HCT116 (cell line): ENCODE measurements around the gene OTOA. TPM values are rescaled to one million over a fixed set of nuclear protein-coding genes. Genes with fewer than 3 reads are reported as not detected.

ENCODE experiments used
- ATAC-seq: fragments of 200-7000 bp; cut with Tn5 transposase; 2 replicates; pipeline ENCODE4 v1.9.1; 2020; ENCODE audit warnings: mild to moderate bottlenecking, moderate library complexity
- BruUV-seq: library from RNA; stranded (reverse); fragments of 400-500 nt; replicated peaks from 2 replicates; lab custom pipeline; 2021; lab: Mats Ljungman, UMichigan
- CTCF ChIA-PET: fragments of 300-600 bp; sonication (Branson Sonifier 250); formaldehyde crosslinking; loops from one replicate; lab custom pipeline; 2021; ENCODE audit warnings: antibody characterized with exemption; lab: Charles Lee
- POLR2A ChIA-PET: fragments of 300-600, 350-600 bp; sonication (Branson Sonifier 250); formaldehyde crosslinking; loops from one replicate; lab custom pipeline; 2021; ENCODE audit warnings: antibody characterized with exemption; lab: Charles Lee
- RAD21 ChIA-PET, 2 experiments: fragments of 300-600 bp; sonication (Branson Sonifier 250); formaldehyde crosslinking; loops; one replicate each; lab custom pipeline; 2023; ENCODE audit warnings: low total read pairs in 2 of 2; ENCODE audit not compliant: uncharacterized antibody in 2 of 2, unreplicated experiment in 2 of 2, low non-redundant PET in 1 of 2; lab: Charles Lee
- DNase-seq: peaks from one replicate; pipeline ENCODE4 v3.0.0-alpha.2; 2010; ENCODE audit warnings: low read depth, low spot score
- H2AFZ ChIP-seq: fragments of 200-600 bp; shearing (Covaris generic), sonication (generic); 2 replicates; pipeline ENCODE4 v1.6.1; 2017; ENCODE audit warnings: low read depth, mixed run types, mixed read lengths, antibody characterized with exemption, low read length; ENCODE audit not compliant: poor library complexity, severe bottlenecking
- H3K27ac ChIP-seq: 2 replicates; pipeline ENCODE4 v1.5.1; 2012; ENCODE audit warnings: low read depth, low read length
- H3K27me3 ChIP-seq: fragments of 200-600 bp; sonication (generic); 2 replicates; pipeline ENCODE4 v1.6.1; 2016; ENCODE audit warnings: mixed run types, low read length, mixed read lengths; ENCODE audit not compliant: insufficient read depth
- H3K36me3 ChIP-seq, 2 experiments: fragments of 200-500 bp in 1 of 2; fragments of 200-600 bp in 1 of 2; sonication (Bioruptor generic) in 1 of 2; sonication (generic) in 1 of 2; 2 replicates each; pipeline versions ENCODE4 v1.5.1 to v1.6.1; 2014 to 2016; ENCODE audit warnings: low read length in 2 of 2, inconsistent platforms in 1 of 2, mixed read lengths in 1 of 2, mixed run types in 1 of 2; ENCODE audit not compliant: insufficient read depth in 2 of 2, control insufficient read depth in 1 of 2
- H3K4me1 ChIP-seq, 2 experiments: fragments of 200-600 bp in 1 of 2; sonication (generic) in 1 of 2; 2 replicates each; pipeline versions ENCODE4 v1.5.1 to v1.6.1; 2012 to 2017; ENCODE audit warnings: low read length in 2 of 2, inconsistent platforms in 1 of 2, mild to moderate bottlenecking in 1 of 2, mixed read lengths in 1 of 2, mixed run types in 1 of 2, moderate library complexity in 1 of 2; ENCODE audit not compliant: insufficient read depth in 2 of 2, control insufficient read depth in 1 of 2
- H3K4me2 ChIP-seq: fragments of 200-600 bp; sonication (generic); 2 replicates; pipeline ENCODE4 v1.6.1; 2017; ENCODE audit warnings: mixed run types, low read length, mixed read lengths
- H3K4me3 ChIP-seq, 2 experiments: fragments of 200-600 bp in 1 of 2; sonication (generic) in 1 of 2; replicated peaks in 1 of 2; 2 replicates each; pipeline ENCODE4 v1.5.1; 2011 to 2016; ENCODE audit warnings: low read length in 2 of 2, control low read depth in 1 of 2, low read depth in 1 of 2, mild to moderate bottlenecking in 1 of 2, mixed read lengths in 1 of 2, mixed run types in 1 of 2
- H3K79me2 ChIP-seq: fragments of 200-600 bp; sonication (generic); 2 replicates; pipeline ENCODE4 v1.6.1; 2017; ENCODE audit warnings: mild to moderate bottlenecking, mixed run types, low read length, moderate library complexity, mixed read lengths; ENCODE audit not compliant: insufficient read depth
- H3K9ac ChIP-seq: fragments of 200-600 bp; sonication (generic); 2 replicates; pipeline ENCODE4 v1.6.1; 2016; ENCODE audit warnings: low read length, mixed read lengths
- H3K9me2 ChIP-seq: fragments of 200-600 bp; sonication (generic), shearing (Covaris generic); 2 replicates; pipeline ENCODE4 v1.6.1; 2017; ENCODE audit warnings: mixed run types, mild to moderate bottlenecking, moderate library complexity; ENCODE audit not compliant: insufficient read depth
- H3K9me3 ChIP-seq, 2 experiments: fragments of 200-500 bp in 1 of 2; fragments of 200-600 bp in 1 of 2; sonication (Bioruptor generic) in 1 of 2; sonication (generic) in 1 of 2; 2 replicates each; pipeline ENCODE4 v1.6.1; 2014 to 2017; ENCODE audit warnings: low read length in 2 of 2, mixed read lengths in 2 of 2, inconsistent platforms in 1 of 2, low read depth in 1 of 2, mild to moderate bottlenecking in 1 of 2, mixed run types in 1 of 2, moderate library complexity in 1 of 2; ENCODE audit not compliant: control insufficient read depth in 1 of 2, insufficient read depth in 1 of 2
- H4K20me1 ChIP-seq: fragments of 200-600 bp; sonication (generic), shearing (Covaris generic); 2 replicates; pipeline ENCODE4 v1.6.1; 2017; ENCODE audit warnings: mixed run types, mild to moderate bottlenecking, moderate library complexity; ENCODE audit not compliant: insufficient read depth
- ATF3 ChIP-seq: IDR thresholded peaks from 2 replicates; pipeline ENCODE4 v1.6.1; 2012
- CBX3 ChIP-seq: IDR thresholded peaks from 2 replicates; pipeline ENCODE4 v1.6.1; 2012; ENCODE audit warnings: low read depth
- CTCF ChIP-seq, 3 experiments: fragments of 200-600 bp in 1 of 3; sonication (generic) in 1 of 3; IDR thresholded peaks in 2 of 3; conservative IDR thresholded peaks in 1 of 3; 2 replicates each; pipeline ENCODE4 v1.5.1; 2012 to 2017; ENCODE audit warnings: low read depth in 2 of 3, low read length in 2 of 3, antibody characterized with exemption in 1 of 3, borderline replicate concordance in 1 of 3, control low read depth in 1 of 3, mild to moderate bottlenecking in 1 of 3, mixed read lengths in 1 of 3, mixed run types in 1 of 3, moderate library complexity in 1 of 3; ENCODE audit not compliant: insufficient read depth in 1 of 3
- MAX ChIP-seq: IDR thresholded peaks from 2 replicates; pipeline ENCODE4 v1.6.1; 2012
- POLR2A ChIP-seq: IDR thresholded peaks from 2 replicates; pipeline ENCODE4 v1.7.0; 2011; ENCODE audit warnings: borderline replicate concordance; ENCODE audit not compliant: insufficient read depth, insufficient read length; ENCODE audit errors: extremely low read depth
- POLR2AphosphoS5 ChIP-seq: IDR thresholded peaks from 2 replicates; pipeline ENCODE4 v1.6.1; 2011; ENCODE audit warnings: mild to moderate bottlenecking, low read depth, low read length, moderate library complexity
- REST ChIP-seq: IDR thresholded peaks from 2 replicates; pipeline ENCODE4 v1.6.1; 2012; ENCODE audit warnings: low read depth
- SIN3A ChIP-seq: IDR thresholded peaks from 2 replicates; pipeline ENCODE4 v1.6.1; 2012; ENCODE audit warnings: low read depth
- TCF7L2 ChIP-seq: IDR thresholded peaks from 2 replicates; pipeline ENCODE4 v1.7.0; 2011; ENCODE audit warnings: borderline replicate concordance, inconsistent platforms; ENCODE audit not compliant: insufficient read depth, insufficient read length; ENCODE audit errors: extremely low read depth
- YY1 ChIP-seq: IDR thresholded peaks from 2 replicates; pipeline ENCODE4 v1.6.1; 2011; ENCODE audit warnings: low read length, low read depth, moderate library complexity, mild to moderate bottlenecking; ENCODE audit not compliant: insufficient replicate concordance; ENCODE audit errors: extremely low read depth
- ZFX ChIP-seq: fragments of 450-650 bp; IDR thresholded peaks from 2 replicates; pipeline ENCODE4 v1.6.1; 2017
- intact Hi-C: fragments of 100-400 bp; cut with micrococcal nuclease; formaldehyde crosslinking; loops from 2 replicates; pipeline ENCODE4 v1.10.0; 2022
- total RNA-seq: library from RNA; stranded (reverse); gene quantifications from one replicate; pipeline ENCODE4 v1.2.1, GENCODE V29; 2021; ENCODE audit not compliant: unreplicated experiment

The OTOA gene
- total RNA-seq, 1 experiment from 2014 or later = not detected

GRCh38 chr16:21614896-21615295 is 48.9 kb upstream of the OTOA start:
- ChIA-PET RAD21 (no interaction called here), CTCF (no interaction called here), POLR2A (no interaction called here)
- Histone ChIP-seq H3K27me3 (no peaks in the 10 kb centered on the region), H3K9ac (no peak overlapping the region), H3K4me1 (no peaks in the 10 kb centered on the region), H3K9me3 (no peaks in the 10 kb centered on the region), H3K79me2 (peaks cover 29% of the 10 kb centered on the region; the same call in 1 of the 2 replicates), H4K20me1 (no peaks in the 10 kb centered on the region), H3K4me2 (no peak overlapping the region), H2AFZ (no peak overlapping the region), H3K9me2 (no peaks in the 10 kb centered on the region), H3K27ac (no peak overlapping the region), H3K36me3 (no peaks in the 10 kb centered on the region), H3K4me3 (no peak overlapping the region)
- intact Hi-C loops = no loop called here
- DNase-seq = no peak
- BruUV-seq = no TSS peak
- no peak for ATAC-seq
- TF ChIP-seq CTCF (IDR thresholded peaks at IDR 0.05 in 2 of 3, conservative IDR thresholded peaks at IDR 0.05 in 1 of 3; ENCODE audit: borderline replicate concordance in 1 of 3, insufficient read depth in 1 of 3, low read depth in 2 of 3, low read length in 2 of 3) (peak in 2 of 3 experiments; percentile 24; a peak in 2 of 6 replicates), ZFX (no peak)

- POLR2A ChIA-PET = no interaction called here
- intact Hi-C loops = no loop called here
- H2AFZ ChIP-seq = no peak overlapping the region
- TF ChIP-seq POLR2A (no peak), REST (no peak), YY1 (no peak), ZFX (no peak), POLR2AphosphoS5 (no peak), ATF3 (no peak), TCF7L2 (no peak), CBX3 (no peak), MAX (no peak), CTCF (IDR thresholded peaks at IDR 0.05 in 2 of 3, conservative IDR thresholded peaks at IDR 0.05 in 1 of 3; ENCODE audit: borderline replicate concordance in 1 of 3, insufficient read depth in 1 of 3, low read depth in 2 of 3, low read length in 2 of 3) (no peak), SIN3A (no peak)
- TF ChIP-seq, all 23 proteins: peak for 0
- ChIA-PET CTCF (no interaction called here), RAD21 (no interaction called here)
- BruUV-seq = no TSS peak
- Histone ChIP-seq H3K9ac (no peak overlapping the region), H3K4me1 (no peaks in the 10 kb centered on the region), H3K36me3 (no peaks in the 10 kb centered on the region), H3K27me3 (no peaks in the 10 kb centered on the region), H3K4me2 (no peak overlapping the region), H4K20me1 (no peaks in the 10 kb centered on the region), H3K27ac (no peak overlapping the region), H3K4me3 (no peak overlapping the region), H3K79me2 (0 out of 2 replicates have a peak, but pooled peaks cover 10% of the 10 kb centered on the region), H3K9me2 (no peaks in the 10 kb centered on the region), H3K9me3 (no peaks in the 10 kb centered on the region)
- no peak for ATAC-seq
- no peak for DNase-seq
Measured at GRCh38 chr16:21617607-21618006, 46.2 kb upstream of the OTOA start.
